HG03558 (cell line): ENCODE results near the gene KRT7.
"Not testable (repeated sequence)": the region's sequence is repeated elsewhere in the genome, so short reads cannot be mapped to it uniquely, and the experiment has no call there.

Source experiments
- ATAC-seq: cut with Tn5 transposase; IDR thresholded peaks from one replicate; pipeline ENCODE4 v1.9.1; 2021; ENCODE audit warnings: moderate number of reproducible peaks; ENCODE audit not compliant: unreplicated experiment; ENCODE audit errors: extremely low read depth

The KRT7 gene

GRCh38 chr12:52252728-52253343, 19.8 kb downstream of the KRT7 start:
- no peak for ATAC-seq

GRCh38 chr12:52253391-52254179, 20.5 kb downstream of the KRT7 start:
- no peak for ATAC-seq

- ATAC-seq, result no peak
Observed at GRCh38 chr12:52254180-52254964, 21.3 kb downstream of the KRT7 start.

- ATAC-seq, result no peak
Observed at GRCh38 chr12:52254965-52255751, 22.1 kb downstream of the KRT7 start.

GRCh38 chr12:52255926-52256583, 23.0 kb downstream of the KRT7 start:
- no peak for ATAC-seq

- no peak for ATAC-seq
Observed at GRCh38 chr12:52256584-52256935, 23.5 kb downstream of the KRT7 start.

GRCh38 chr12:52257074-52257551, 24.1 kb downstream of the KRT7 start:
- ATAC-seq, result no peak

- not testable (repeated sequence) for ATAC-seq
Observed at GRCh38 chr12:52257922-52258321, 24.9 kb downstream of the KRT7 start.

GRCh38 chr12:52258335-52258901, 25.4 kb downstream of the KRT7 start:
- no peak for ATAC-seq

- no peak for ATAC-seq
Observed at GRCh38 chr12:52259657-52260243, 26.7 kb downstream of the KRT7 start.

GRCh38 chr12:52260361-52261207, 27.5 kb downstream of the KRT7 start:
- no peak for ATAC-seq

GRCh38 chr12:52261208-52261484, 28.1 kb downstream of the KRT7 start:
- ATAC-seq, result no peak

- no peak for ATAC-seq
Observed at GRCh38 chr12:52262286-52262685, 29.2 kb downstream of the KRT7 start.

- ATAC-seq, result no peak
Observed at GRCh38 chr12:52263761-52264434, 30.9 kb downstream of the KRT7 start.

- ATAC-seq, result no peak
Observed at GRCh38 chr12:52264435-52264825, 31.4 kb downstream of the KRT7 start.

- no peak for ATAC-seq
Observed at GRCh38 chr12:52266514-52266913, 33.5 kb downstream of the KRT7 start.

- no peak for ATAC-seq
Observed at GRCh38 chr12:52267266-52267665, 34.2 kb downstream of the KRT7 start.

- ATAC-seq, result no peak
Observed at GRCh38 chr12:52267699-52268098, 34.7 kb downstream of the KRT7 start.
